Inferior parietal cortex (tissue), 1 donor: ENCODE results near the gene VKORC1L1.
"Not testable (repeated sequence)": the region's sequence is repeated elsewhere in the genome, so short reads cannot be mapped to it uniquely, and the experiment has no call there.

ENCODE experiments used
- DNase-seq: peaks from one replicate; pipeline ENCODE4 v3.0.0-alpha.2; 2016; ENCODE audit errors: extremely low spot score

VKORC1L1 gene

DNA sequence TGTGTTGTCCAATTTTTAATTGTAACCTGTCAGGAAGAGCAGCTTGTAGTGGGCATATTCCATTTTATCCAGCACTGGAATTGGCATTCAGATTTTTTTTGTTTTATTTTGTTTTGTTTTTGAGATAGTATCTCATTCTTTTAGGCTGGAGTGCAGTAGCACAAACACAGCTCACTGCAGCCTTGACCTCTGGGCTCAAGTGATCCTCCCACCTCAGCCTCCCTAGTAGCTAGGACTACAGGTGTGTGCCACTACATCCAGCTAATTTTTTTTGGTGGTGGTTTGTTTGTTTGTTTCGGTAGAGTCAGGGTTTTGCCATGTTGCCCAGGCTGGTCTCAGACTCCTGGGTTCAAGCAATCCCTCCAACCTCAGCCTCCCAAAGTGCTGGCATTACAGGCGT lies 64.4 kb downstream of the VKORC1L1 start:
- DNase-seq, result no peak

DNA sequence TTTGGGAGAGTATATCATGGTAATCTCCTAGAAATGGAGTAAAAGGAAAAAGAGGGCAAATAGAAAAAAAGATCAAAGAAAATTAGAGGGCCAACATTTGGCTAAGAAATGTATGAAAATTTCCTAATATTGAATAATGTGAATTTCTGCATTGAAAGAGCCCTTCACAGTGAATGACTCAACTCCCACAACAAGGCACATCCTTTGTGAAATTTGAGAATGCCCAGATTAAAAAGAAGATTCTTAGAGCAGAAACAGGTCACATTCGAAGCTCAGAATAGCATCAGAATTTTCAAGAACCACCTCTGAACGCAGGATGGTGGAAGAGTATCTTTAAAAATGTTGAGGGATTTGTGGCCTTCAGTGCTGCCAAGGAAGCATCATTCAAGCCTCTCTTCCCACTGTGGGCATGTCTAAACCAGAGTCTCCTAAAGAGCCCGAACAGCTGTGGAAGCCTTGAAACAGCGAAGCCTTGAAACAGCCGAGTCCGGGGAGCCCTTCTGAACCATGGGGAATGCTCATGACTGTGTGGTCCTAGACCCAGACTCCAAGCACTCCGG lies 65.5 kb downstream of the VKORC1L1 start:
- no peak for DNase-seq

- DNase-seq, result not testable (repeated sequence)
Measured at GRCh38 chr7:65945787-65946186, 72.9 kb downstream of the VKORC1L1 start.

DNA sequence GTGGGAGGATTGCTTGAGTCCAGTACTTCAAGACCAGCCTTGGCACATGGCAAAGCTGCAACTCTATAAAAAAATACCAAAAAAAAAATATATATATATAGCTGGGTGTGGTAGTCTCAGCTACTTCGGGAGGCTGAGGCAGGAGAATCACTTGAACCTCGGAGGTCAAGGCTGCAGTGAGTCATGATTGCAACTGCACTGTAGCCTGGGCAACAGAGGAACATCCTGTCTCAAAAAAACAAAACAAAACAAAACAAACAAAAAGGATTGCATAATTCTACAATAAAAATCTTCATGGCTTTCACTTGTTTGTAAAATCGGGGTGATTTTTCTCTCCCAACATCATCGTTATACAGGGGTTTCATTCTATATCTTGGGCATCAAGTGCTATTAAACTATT lies 74.0 kb downstream of the VKORC1L1 start:
- no peak for DNase-seq

GRCh38 chr7:65951837-65952578 lies 79.1 kb downstream of the VKORC1L1 start:
- no peak for DNase-seq

- no peak for DNase-seq
Measured at GRCh38 chr7:65953001-65953720, 80.3 kb downstream of the VKORC1L1 start.

GRCh38 chr7:65953890-65954450 lies 81.1 kb downstream of the VKORC1L1 start:
- DNase-seq, result no peak

- no peak for DNase-seq
Measured at GRCh38 chr7:65955718-65956117, 82.8 kb downstream of the VKORC1L1 start.

GRCh38 chr7:65960351-65961074 lies 87.6 kb downstream of the VKORC1L1 start:
- no peak for DNase-seq

DNA sequence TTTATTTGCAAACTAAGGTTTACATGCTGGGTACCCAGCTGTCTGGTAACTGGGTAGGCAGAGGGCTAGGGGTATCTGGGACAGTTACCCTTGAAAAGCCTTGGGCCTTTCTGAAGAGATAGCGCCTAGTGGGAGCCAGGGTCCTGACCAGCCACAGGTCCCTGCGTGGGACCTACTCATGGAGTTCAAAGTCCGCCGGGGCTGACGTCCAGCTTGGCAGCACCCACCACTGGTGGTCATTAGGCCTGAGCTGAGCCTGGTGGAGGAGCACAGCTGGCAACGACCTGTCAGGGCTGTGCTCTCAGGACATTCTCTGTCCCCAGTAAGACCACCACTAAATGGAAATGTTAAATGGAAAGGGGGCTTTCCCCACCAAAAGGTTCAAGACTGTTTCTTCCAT lies 89.2 kb downstream of the VKORC1L1 start:
- no peak for DNase-seq

GRCh38 chr7:65964671-65965070 lies 91.8 kb downstream of the VKORC1L1 start:
- DNase-seq, result not testable (repeated sequence)

DNA sequence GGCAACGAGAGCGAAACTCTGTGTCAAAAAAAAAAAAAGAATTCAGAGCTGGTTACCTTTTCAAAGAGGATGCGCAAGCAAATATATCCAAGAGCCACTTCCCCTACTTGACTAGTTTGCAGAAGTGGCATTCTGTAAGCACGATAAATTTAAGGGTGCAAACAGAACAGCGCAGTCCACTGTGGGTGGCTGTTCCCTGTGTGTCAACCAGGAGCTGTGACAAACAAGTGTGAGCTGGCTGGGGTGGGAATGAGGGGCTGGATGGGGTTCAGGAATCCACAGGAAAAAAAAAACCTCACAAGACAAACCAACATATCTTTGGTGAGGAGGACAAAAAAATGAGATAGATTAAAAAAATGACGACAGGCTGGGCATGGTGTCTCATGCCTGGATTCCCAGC lies 93.3 kb downstream of the VKORC1L1 start:
- DNase-seq, result no peak

GRCh38 chr7:65967361-65968155 lies 94.7 kb downstream of the VKORC1L1 start:
- DNase-seq, result no peak

- no peak for DNase-seq
Measured at GRCh38 chr7:65968256-65969185, 95.6 kb downstream of the VKORC1L1 start.

DNA sequence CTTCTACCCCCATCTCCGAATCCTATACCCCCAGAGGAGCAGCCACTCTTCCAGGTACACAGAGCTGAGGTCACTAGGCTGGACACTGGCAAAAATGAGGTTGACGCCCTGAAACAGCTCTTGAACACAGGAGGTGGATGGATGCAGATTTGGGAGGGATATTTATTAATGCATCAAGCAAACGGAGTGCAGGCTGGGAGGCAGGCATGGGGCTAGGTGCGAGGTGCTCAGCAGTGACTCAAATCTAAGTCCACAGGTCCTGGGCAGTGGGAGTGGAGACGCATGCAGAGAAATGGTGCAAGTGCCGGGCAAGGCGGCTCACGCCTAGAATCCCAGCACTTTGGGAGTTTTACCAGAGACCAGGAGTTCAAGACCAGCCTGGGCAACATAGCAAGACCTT lies 98.1 kb downstream of the VKORC1L1 start:
- no peak for DNase-seq

DNA sequence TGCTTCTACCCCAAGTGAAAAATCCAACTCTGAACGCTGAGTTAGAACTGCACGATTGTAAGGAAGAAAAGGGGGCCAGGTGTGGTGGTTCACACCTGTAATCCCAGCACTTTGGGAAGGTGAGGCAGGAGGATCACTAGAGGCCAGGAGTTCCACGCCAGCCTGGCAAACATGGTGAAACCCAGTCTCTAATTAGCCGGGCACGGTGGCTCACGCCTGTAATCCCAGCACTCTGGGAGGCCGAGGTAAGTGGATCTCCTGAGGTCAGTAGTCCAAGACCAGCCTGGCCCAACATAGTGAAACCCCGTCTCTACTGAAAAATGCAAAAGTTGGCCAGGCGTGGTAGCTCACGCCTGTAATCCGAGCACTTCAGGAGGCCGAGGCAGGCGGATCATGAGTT lies 100.1 kb downstream of the VKORC1L1 start:
- no peak for DNase-seq

DNA sequence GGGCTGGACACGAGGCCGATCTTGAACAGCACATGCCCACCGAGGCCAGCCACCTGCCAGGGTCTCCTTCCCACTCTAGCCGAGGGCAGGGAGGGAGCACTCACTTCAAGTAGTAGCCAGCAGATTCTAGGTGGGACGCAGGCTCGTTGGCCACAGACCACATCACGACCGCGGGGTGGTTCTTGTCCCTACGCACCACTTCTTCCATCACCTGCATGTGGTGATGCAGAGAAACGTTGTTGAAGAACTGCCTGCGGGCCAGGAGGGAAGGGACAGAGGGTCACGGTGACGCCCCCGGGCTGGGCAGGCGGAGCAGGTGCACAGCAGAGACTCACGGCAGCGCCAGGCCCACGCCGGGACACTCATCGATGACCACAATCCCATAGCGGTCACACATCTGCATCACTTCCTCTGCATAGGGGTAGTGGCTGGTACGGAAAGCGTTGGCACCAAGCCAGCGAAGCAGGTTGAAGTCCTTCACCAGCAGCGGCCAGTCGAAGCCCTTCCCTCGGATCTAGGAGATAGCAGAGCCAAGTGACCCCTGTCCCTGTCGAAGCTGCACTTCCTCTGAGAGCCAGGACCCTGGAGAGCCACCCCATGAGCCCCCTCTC lies 101.4 kb downstream of the VKORC1L1 start:
- DNase-seq, result no peak

DNA sequence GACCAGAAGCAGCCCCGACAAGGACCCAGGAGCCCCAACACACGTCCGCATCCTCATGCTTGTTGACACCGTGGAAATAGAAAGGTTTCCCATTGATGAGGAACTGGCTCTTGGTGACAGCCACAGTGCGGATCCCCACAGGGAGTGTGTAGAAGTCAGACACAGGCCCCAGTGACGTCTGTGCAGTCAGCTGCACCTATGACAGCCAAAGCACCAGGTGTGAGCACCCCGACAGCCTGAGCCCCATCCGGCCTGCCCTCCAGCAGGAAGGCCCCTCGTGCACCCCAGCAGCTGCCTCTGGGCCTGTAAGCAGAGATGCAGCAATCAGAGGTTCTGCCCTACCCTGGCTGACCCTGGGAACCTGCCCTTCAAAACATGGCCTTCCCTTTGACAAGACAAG lies 102.0 kb downstream of the VKORC1L1 start:
- no peak for DNase-seq

DNA sequence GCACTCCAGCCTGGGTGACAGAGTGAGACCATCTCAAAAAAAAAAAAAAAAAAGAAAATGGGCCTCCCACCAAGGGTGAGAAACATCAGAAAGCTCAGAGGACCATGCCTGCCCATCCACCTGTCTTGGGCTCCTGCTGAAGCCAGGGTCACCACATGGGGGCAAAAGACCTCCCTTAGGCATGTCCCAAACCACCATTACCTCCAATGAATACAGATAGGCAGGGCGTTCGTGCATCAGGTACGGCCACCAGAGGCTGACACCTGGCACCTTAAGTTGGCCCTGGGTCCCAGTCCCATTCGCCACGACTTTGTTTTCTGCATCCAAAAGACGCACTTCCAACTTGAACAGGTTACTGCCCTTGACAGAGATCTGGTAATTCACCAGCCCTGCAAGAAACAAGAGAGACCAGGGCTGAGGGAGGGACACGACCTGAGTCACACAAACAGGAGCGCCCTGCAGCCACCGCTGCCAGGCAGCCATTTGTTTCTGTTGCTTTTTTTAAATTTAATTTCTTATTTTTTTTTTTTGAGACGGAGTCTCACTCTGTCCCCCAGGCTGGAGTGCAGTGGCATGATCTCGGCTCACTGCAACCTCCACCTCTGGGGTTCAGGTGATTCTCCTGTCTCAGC lies 103.1 kb downstream of the VKORC1L1 start:
- DNase-seq, result no peak
